ENCODE results near the gene FOXC1.

Gene FOXC1

DNA sequence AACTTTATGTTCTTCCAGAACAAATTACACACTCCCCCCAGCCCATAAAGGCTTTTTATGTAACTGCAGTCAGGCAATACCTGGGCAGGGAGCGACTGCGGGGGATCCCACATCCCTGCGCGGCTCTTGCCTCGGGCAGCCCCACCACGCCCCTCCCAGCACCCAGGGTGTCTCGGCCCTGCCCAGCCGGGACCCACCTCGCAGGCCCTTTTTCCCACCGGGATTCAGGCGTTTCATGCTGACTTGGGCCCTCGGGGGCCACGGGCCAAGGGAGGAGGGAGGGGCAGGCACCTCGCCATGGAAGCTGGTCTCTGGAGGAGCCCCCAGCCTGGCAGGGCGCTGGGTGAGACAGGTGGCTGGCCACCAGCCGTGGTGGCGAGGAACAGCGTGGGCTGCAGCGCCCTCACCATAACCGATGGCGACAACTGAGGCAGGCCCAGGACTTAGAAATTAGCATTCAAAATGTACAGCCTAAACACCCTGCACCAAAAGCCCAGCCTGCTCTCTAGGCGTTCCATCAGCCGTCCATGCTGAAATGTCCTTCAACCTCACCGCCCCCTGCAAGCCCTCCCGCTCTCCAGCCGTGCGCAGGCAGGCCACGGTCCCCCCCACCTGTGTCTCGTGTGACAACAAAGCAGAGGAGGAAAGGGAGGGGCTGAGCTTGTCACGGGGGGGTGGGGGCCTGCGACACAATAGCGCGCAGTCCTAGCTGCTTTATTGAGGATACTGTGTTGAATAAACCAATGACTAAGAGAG, 15.1 kb upstream of the FOXC1 start:
- Histone ChIP-seq H3K4me1 (ENCODE audit: insufficient read depth, poor library complexity, severe bottlenecking) (peaks cover 4% of the 10 kb centered on the region), H3K4me3 (ENCODE audit: severe bottlenecking) (no peak overlapping the region), H3K27me3 (ENCODE audit: insufficient read depth, poor library complexity, severe bottlenecking) (peaks cover 17% of the 10 kb centered on the region), H3K9me3 (ENCODE audit: severe bottlenecking) (peaks cover 2% of the 10 kb centered on the region), H3K36me3 (ENCODE audit: low read depth) (no peaks in the 10 kb centered on the region), H3K27ac (ENCODE audit: poor library complexity, severe bottlenecking) (no peak overlapping the region)
- DNase-seq (ENCODE audit: low spot score): no peak
- no peak for ATAC-seq (ENCODE audit: low read depth)
- TF ChIP-seq, protein P1, sequence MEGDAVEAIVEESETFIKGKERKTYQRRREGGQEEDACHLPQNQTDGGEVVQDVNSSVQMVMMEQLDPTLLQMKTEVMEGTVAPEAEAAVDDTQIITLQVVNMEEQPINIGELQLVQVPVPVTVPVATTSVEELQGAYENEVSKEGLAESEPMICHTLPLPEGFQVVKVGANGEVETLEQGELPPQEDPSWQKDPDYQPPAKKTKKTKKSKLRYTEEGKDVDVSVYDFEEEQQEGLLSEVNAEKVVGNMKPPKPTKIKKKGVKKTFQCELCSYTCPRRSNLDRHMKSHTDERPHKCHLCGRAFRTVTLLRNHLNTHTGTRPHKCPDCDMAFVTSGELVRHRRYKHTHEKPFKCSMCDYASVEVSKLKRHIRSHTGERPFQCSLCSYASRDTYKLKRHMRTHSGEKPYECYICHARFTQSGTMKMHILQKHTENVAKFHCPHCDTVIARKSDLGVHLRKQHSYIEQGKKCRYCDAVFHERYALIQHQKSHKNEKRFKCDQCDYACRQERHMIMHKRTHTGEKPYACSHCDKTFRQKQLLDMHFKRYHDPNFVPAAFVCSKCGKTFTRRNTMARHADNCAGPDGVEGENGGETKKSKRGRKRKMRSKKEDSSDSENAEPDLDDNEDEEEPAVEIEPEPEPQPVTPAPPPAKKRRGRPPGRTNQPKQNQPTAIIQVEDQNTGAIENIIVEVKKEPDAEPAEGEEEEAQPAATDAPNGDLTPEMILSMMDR (IDR thresholded peaks at IDR 0.05; ENCODE audit: poor library complexity, severe bottlenecking): no peak

DNA sequence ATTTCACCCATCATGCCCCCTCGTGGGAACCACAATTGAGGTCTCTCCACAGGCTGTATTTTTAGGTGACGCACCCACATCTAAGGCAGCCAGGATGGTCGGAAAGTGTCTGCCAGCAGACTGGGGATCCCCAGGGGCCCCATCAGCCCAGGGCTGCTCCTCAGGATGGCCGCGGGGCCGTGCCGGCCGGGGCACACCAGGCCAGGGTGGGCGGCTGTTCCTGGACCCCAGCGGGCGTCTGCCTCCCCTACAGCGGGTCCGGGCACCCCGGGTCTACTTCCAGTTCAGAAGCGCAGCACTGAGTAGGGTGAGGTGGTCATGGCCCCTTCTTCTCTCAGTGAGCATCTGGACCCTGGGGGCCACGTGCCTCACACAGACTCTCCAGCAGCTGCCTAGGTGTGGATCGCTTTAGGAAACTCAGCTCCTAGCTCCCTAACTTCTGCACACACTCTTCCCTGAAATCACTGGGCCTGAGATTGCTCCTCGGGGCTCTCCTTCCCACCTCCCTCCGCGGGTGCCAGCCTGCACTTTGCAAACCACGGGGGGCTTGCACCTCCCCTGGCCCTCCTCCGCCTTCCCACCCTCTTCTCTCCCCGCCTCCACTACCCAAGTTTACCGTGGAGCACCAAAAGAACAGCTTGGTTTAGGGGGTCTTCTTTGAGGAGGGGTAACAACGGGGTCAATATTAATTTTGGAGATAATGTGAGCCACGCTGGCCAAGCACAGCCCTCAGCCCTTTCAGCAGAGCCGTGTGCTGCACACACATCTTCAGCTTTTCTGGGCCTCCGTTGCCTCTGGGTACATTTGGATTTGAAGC, 14.2 kb upstream of the FOXC1 start:
- H3K9me3 ChIP-seq (ENCODE audit: severe bottlenecking): peaks cover 2% of the 10 kb centered on the region
- peaks cover 17% of the 10 kb centered on the region for H3K27me3 ChIP-seq (ENCODE audit: insufficient read depth, poor library complexity, severe bottlenecking)
- no peak overlapping the region for H3K4me3 ChIP-seq (ENCODE audit: severe bottlenecking)
- H3K4me1 ChIP-seq (ENCODE audit: insufficient read depth, poor library complexity, severe bottlenecking): peaks cover 4% of the 10 kb centered on the region
- ATAC-seq (ENCODE audit: low read depth): no peak
- H3K36me3 ChIP-seq (ENCODE audit: low read depth): no peaks in the 10 kb centered on the region
- H3K27ac ChIP-seq (ENCODE audit: poor library complexity, severe bottlenecking): no peak overlapping the region
- no peak for DNase-seq (ENCODE audit: low spot score)
- TF ChIP-seq, protein P1 (IDR thresholded peaks at IDR 0.05; ENCODE audit: poor library complexity, severe bottlenecking): no peak

- Histone ChIP-seq H3K27ac (ENCODE audit: poor library complexity, severe bottlenecking) (no peak overlapping the region), H3K9me3 (ENCODE audit: severe bottlenecking) (no peaks in the 10 kb centered on the region), H3K4me3 (ENCODE audit: severe bottlenecking) (no peak overlapping the region), H3K36me3 (ENCODE audit: low read depth) (no peaks in the 10 kb centered on the region), H3K27me3 (ENCODE audit: insufficient read depth, poor library complexity, severe bottlenecking) (peaks cover 17% of the 10 kb centered on the region), H3K4me1 (ENCODE audit: insufficient read depth, poor library complexity, severe bottlenecking) (peaks cover 4% of the 10 kb centered on the region)
- ATAC-seq (ENCODE audit: low read depth) (peak; percentile 59), DNase-seq (ENCODE audit: low spot score) (no peak)
- TF ChIP-seq, protein P1 (IDR thresholded peaks at IDR 0.05; ENCODE audit: poor library complexity, severe bottlenecking): peak; percentile 96
Measured at GRCh38 chr6:1596088-1596852, 13.4 kb upstream of the FOXC1 start.

GRCh38 chr6:1597121-1597744, 12.5 kb upstream of the FOXC1 start:
- TF ChIP-seq, protein P1 (IDR thresholded peaks at IDR 0.05; ENCODE audit: poor library complexity, severe bottlenecking): no peak

More at GRCh38 chr6:1597121-1597744, 12.5 kb upstream of the FOXC1 start:
- peaks cover 4% of the 10 kb centered on the region for H3K4me1 ChIP-seq (ENCODE audit: insufficient read depth, poor library complexity, severe bottlenecking)
- H3K4me3 ChIP-seq (ENCODE audit: severe bottlenecking): no peak overlapping the region
- ATAC-seq (ENCODE audit: low read depth) (no peak), DNase-seq (ENCODE audit: low spot score) (no peak)
- no peak overlapping the region for H3K27ac ChIP-seq (ENCODE audit: poor library complexity, severe bottlenecking)
- no peaks in the 10 kb centered on the region for H3K36me3 ChIP-seq (ENCODE audit: low read depth)
- H3K9me3 ChIP-seq (ENCODE audit: severe bottlenecking): no peaks in the 10 kb centered on the region
- peaks cover 17% of the 10 kb centered on the region for H3K27me3 ChIP-seq (ENCODE audit: insufficient read depth, poor library complexity, severe bottlenecking)
